CD4-positive, alpha-beta memory T cell (primary cell): ENCODE data around the gene SLC25A29. TPM values are rescaled to one million over a fixed set of nuclear protein-coding genes. Genes with fewer than 3 reads are reported as not detected.

Experiments
- CTCF ChIA-PET: fragments of 350-600 bp; sonication (Branson Sonifier 250); formaldehyde crosslinking; loops from one replicate; lab custom pipeline; 2021; ENCODE audit warnings: inconsistent platforms; ENCODE audit not compliant: partially characterized antibody; lab: Charles Lee
- POLR2A ChIA-PET: fragments of 350-600 bp; sonication (Branson Sonifier 250); formaldehyde crosslinking; loops from one replicate; lab custom pipeline; 2021; ENCODE audit not compliant: partially characterized antibody; lab: Charles Lee
- DNase-seq, 5 donors: peaks; one replicate each; pipeline versions ENCODE4 v3.0.0 to v3.0.0-alpha.2; 2020 to 2022; ENCODE audit warnings: mixed read lengths in 1 of 5
- H3K27ac ChIP-seq: one replicate; pipeline ENCODE4 v1.7.0; 2013; ENCODE audit warnings: low read depth, low read length
- H3K27me3 ChIP-seq: 2 replicates; pipeline ENCODE4 v1.7.0; 2013; ENCODE audit warnings: mild to moderate bottlenecking, low read length, moderate library complexity; ENCODE audit not compliant: insufficient read depth
- H3K36me3 ChIP-seq: 2 replicates; pipeline ENCODE4 v1.7.0; 2013; ENCODE audit warnings: mild to moderate bottlenecking, low read length, moderate library complexity; ENCODE audit not compliant: insufficient read depth
- H3K4me1 ChIP-seq: 2 replicates; pipeline ENCODE4 v1.7.0; 2013; ENCODE audit warnings: mild to moderate bottlenecking, low read length, moderate library complexity; ENCODE audit not compliant: insufficient read depth
- H3K4me3 ChIP-seq, 2 donors: one replicate each; pipeline ENCODE4 v1.7.0; 2013; ENCODE audit warnings: low read length in 2 of 2, mild to moderate bottlenecking in 1 of 2
- H3K9me3 ChIP-seq, 2 donors: one replicate each; pipeline ENCODE4 v1.7.0; 2013; ENCODE audit warnings: low read length in 2 of 2, control low read depth in 1 of 2; ENCODE audit not compliant: control insufficient read depth in 1 of 2
- H3K27ac Mint-ChIP-seq, 7 donors: one replicate each; pipeline ENCODE4 v1.8.0; 2020 to 2021; ENCODE audit warnings: mixed read lengths in 7 of 7, mild to moderate bottlenecking in 6 of 7, inconsistent platforms in 3 of 7, moderate library complexity in 3 of 7
- H3K27me3 Mint-ChIP-seq, 2 donors: one replicate each; pipeline ENCODE4 v1.8.0; 2020 to 2021; ENCODE audit warnings: mixed read lengths in 2 of 2
- H3K36me3 Mint-ChIP-seq, 2 donors: one replicate each; pipeline ENCODE4 v1.8.0; 2020 to 2021; ENCODE audit warnings: mixed read lengths in 2 of 2, inconsistent platforms in 1 of 2, mild to moderate bottlenecking in 1 of 2
- H3K4me1 Mint-ChIP-seq, 4 donors: one replicate each; pipeline ENCODE4 v1.8.0; 2020 to 2021; ENCODE audit warnings: mixed read lengths in 4 of 4, mild to moderate bottlenecking in 1 of 4
- H3K4me3 Mint-ChIP-seq, 8 donors: one replicate each; pipeline ENCODE4 v1.8.0; 2020 to 2021; ENCODE audit warnings: mixed read lengths in 8 of 8, mild to moderate bottlenecking in 7 of 8, moderate library complexity in 6 of 8, inconsistent platforms in 3 of 8
- H3K9me3 Mint-ChIP-seq, 8 donors: one replicate each; pipeline ENCODE4 v1.8.0; 2020 to 2021; ENCODE audit warnings: mixed read lengths in 8 of 8, mild to moderate bottlenecking in 5 of 8, inconsistent platforms in 3 of 8, moderate library complexity in 1 of 8
- intact Hi-C: fragments of 100-400 bp; cut with micrococcal nuclease; formaldehyde crosslinking; loops from one replicate; pipeline ENCODE4 v1.15.1; 2023
- polyA plus RNA-seq, 2 donors: library from polyadenylated mRNA; unstranded; fragments of 300-500 nt; fragmentation: Illumina TruSeq; gene quantifications; one replicate each; pipeline ENCODE4 v1.2.3, GENCODE V29; 2021
- total RNA-seq, 2 experiments: library from RNA; stranded (reverse); gene quantifications; one replicate each; pipeline ENCODE4 v1.2.3, GENCODE V29; 2021

SLC25A29 gene
- total and polyA plus RNA-seq, 4 experiments from 2014 or later = 0.08 to 8.1 (median 4.7) TPM

GRCh38 chr14:100275214-100275613, 31.0 kb downstream of the SLC25A29 start:
- peaks cover 0 to 39% of the 10 kb centered on the region in 2 donors for H3K36me3 Mint-ChIP-seq
- ChIA-PET CTCF (interaction anchor here (5.6 kb wide), 1 partner anchor 10 kb away, joined by 38 read pairs; no protein-coding TSS in a partner anchor), POLR2A (no interaction called here)
- Histone ChIP-seq H3K27me3 (no peaks in the 10 kb centered on the region), H3K4me1 (peaks cover 39% of the 10 kb centered on the region), H3K9me3 (no peaks in the 10 kb centered on the region), H3K4me3 (no peak overlapping the region), H3K27ac (peak overlapping the region; percentile 5), H3K36me3 (peaks cover 26% of the 10 kb centered on the region)
- DNase-seq = no peak
- peak overlapping the region; percentile 17 to 84 (median 66) for H3K27ac Mint-ChIP-seq
- H3K4me3 Mint-ChIP-seq = peak overlapping the region in 5 of 8 donors; percentile 1 to 40 (median 17)
- peaks cover 0 to 2% (median 0%) of the 10 kb centered on the region in 8 donors for H3K9me3 Mint-ChIP-seq
- H3K27me3 Mint-ChIP-seq = no peaks in the 10 kb centered on the region
- peaks cover 41 to 72% (median 56%) of the 10 kb centered on the region in 4 donors for H3K4me1 Mint-ChIP-seq
- intact Hi-C loops = no loop called here

- H3K9me3 Mint-ChIP-seq = peaks cover 0 to 2% (median 0%) of the 10 kb centered on the region in 8 donors
- Histone ChIP-seq H3K36me3 (peaks cover 26% of the 10 kb centered on the region), H3K4me3 (no peak overlapping the region), H3K27ac (no peak overlapping the region), H3K9me3 (no peaks in the 10 kb centered on the region), H3K4me1 (peaks cover 42% of the 10 kb centered on the region), H3K27me3 (no peaks in the 10 kb centered on the region)
- ChIA-PET POLR2A (interaction anchor here (0.6 kb wide), 1 partner anchor 21 kb away, joined by 5 read pairs; no protein-coding TSS in a partner anchor), CTCF (interaction anchor here (0.6 to 5.6 kb wide), 2 partner anchors 10 to 32 kb away, joined by 4 to 38 read pairs; no protein-coding TSS in a partner anchor)
- no peaks in the 10 kb centered on the region for H3K27me3 Mint-ChIP-seq
- intact Hi-C loops = no loop called here
- H3K27ac Mint-ChIP-seq = peak overlapping the region in 5 of 7 donors; percentile 1 to 77 (median 25)
- H3K36me3 Mint-ChIP-seq = peaks cover 0 to 40% of the 10 kb centered on the region in 2 donors
- H3K4me1 Mint-ChIP-seq = peaks cover 40 to 69% (median 54%) of the 10 kb centered on the region in 4 donors
- no peak for DNase-seq
- H3K4me3 Mint-ChIP-seq = peak overlapping the region in 4 of 8 donors; percentile 12 to 61 (median 36)
Observed at GRCh38 chr14:100274250-100274649, 32.0 kb downstream of the SLC25A29 start.

GRCh38 chr14:100271247-100271939, 34.9 kb downstream of the SLC25A29 start:
- ChIA-PET POLR2A (no interaction called here), CTCF (interaction anchor here (0.6 to 5.6 kb wide), 3 partner anchors 13 to 265 kb away, joined by 3 to 38 read pairs (median 3); no protein-coding TSS in a partner anchor)
- Histone ChIP-seq H3K36me3 (peaks cover 19% of the 10 kb centered on the region), H3K27me3 (no peaks in the 10 kb centered on the region), H3K4me3 (no peak overlapping the region), H3K27ac (no peak overlapping the region), H3K9me3 (no peaks in the 10 kb centered on the region), H3K4me1 (peaks cover 61% of the 10 kb centered on the region)
- Mint-ChIP-seq H3K27ac (peak overlapping the region in 1 of 7 donors; percentile 48), H3K27me3 (no peaks in the 10 kb centered on the region), H3K4me3 (no peak overlapping the region), H3K4me1 (peaks cover 45 to 72% (median 61%) of the 10 kb centered on the region in 4 donors), H3K9me3 (no peaks in the 10 kb centered on the region), H3K36me3 (peaks cover 5 to 40% of the 10 kb centered on the region in 2 donors)
- intact Hi-C loops = loop anchor here (1.0 kb wide), 1 partner anchor 106 kb away; no protein-coding TSS in a partner anchor
- peak in 2 of 5 donors; percentile 17 to 20 for DNase-seq

GRCh38 chr14:100268591-100269207, 37.5 kb downstream of the SLC25A29 start:
- DNase-seq = no peak
- H3K9me3 Mint-ChIP-seq = no peaks in the 10 kb centered on the region
- H3K4me1 Mint-ChIP-seq = peaks cover 38 to 71% (median 56%) of the 10 kb centered on the region in 4 donors
- peak overlapping the region in 1 of 8 donors; percentile 21 for H3K4me3 Mint-ChIP-seq
- Histone ChIP-seq H3K27ac (no peak overlapping the region), H3K27me3 (no peaks in the 10 kb centered on the region), H3K36me3 (no peaks in the 10 kb centered on the region), H3K9me3 (no peaks in the 10 kb centered on the region), H3K4me3 (no peak overlapping the region), H3K4me1 (peaks cover 54% of the 10 kb centered on the region)
- H3K36me3 Mint-ChIP-seq = peaks cover 17 to 44% of the 10 kb centered on the region in 2 donors
- intact Hi-C loops = no loop called here
- CTCF ChIA-PET = interaction anchor here (0.6 to 1.5 kb wide), 9 partner anchors 9 to 85 kb away, joined by 3 to 8 read pairs (median 4); no protein-coding TSS in a partner anchor
- H3K27ac Mint-ChIP-seq = peak overlapping the region in 2 of 7 donors; percentile 60 to 77
- POLR2A ChIA-PET = interaction anchor here (0.6 to 1.5 kb wide), 2 partner anchors 16 to 25 kb away, joined by 3 to 4 read pairs; no protein-coding TSS in a partner anchor
- H3K27me3 Mint-ChIP-seq = no peaks in the 10 kb centered on the region

GRCh38 chr14:100267990-100268389, 38.3 kb downstream of the SLC25A29 start:
- Histone ChIP-seq H3K4me1 (peaks cover 57% of the 10 kb centered on the region), H3K4me3 (no peak overlapping the region), H3K27ac (no peak overlapping the region), H3K9me3 (no peaks in the 10 kb centered on the region), H3K36me3 (no peaks in the 10 kb centered on the region), H3K27me3 (no peaks in the 10 kb centered on the region)
- ChIA-PET POLR2A (interaction anchor here (1.5 kb wide), 1 partner anchor 17 kb away, joined by 3 read pairs; no protein-coding TSS in a partner anchor), CTCF (interaction anchor here (1.1 to 2.0 kb wide), 3 partner anchors 9 to 84 kb away, joined by 3 to 6 read pairs (median 4); no protein-coding TSS in a partner anchor)
- Mint-ChIP-seq H3K4me1 (peaks cover 39 to 74% (median 62%) of the 10 kb centered on the region in 4 donors), H3K27ac (peak overlapping the region in 5 of 7 donors; percentile 6 to 82 (median 35)), H3K9me3 (no peaks in the 10 kb centered on the region), H3K27me3 (no peaks in the 10 kb centered on the region), H3K36me3 (peaks cover 23 to 51% of the 10 kb centered on the region in 2 donors), H3K4me3 (peak overlapping the region in 1 of 8 donors; percentile 20)
- DNase-seq = no peak
- intact Hi-C loops = no loop called here

- H3K27me3 Mint-ChIP-seq = no peaks in the 10 kb centered on the region
- no peaks in the 10 kb centered on the region for H3K9me3 ChIP-seq
- no peak overlapping the region for H3K4me3 ChIP-seq
- peak overlapping the region in 1 of 8 donors; percentile 20 for H3K4me3 Mint-ChIP-seq
- H3K36me3 ChIP-seq = no peaks in the 10 kb centered on the region
- intact Hi-C loops = no loop called here
- POLR2A ChIA-PET = no interaction called here
- peaks cover 24 to 53% of the 10 kb centered on the region in 2 donors for H3K36me3 Mint-ChIP-seq
- H3K27ac Mint-ChIP-seq = peak overlapping the region in 5 of 7 donors; percentile 15 to 68 (median 24)
- H3K4me1 Mint-ChIP-seq = peaks cover 53 to 92% (median 77%) of the 10 kb centered on the region in 4 donors
- no peaks in the 10 kb centered on the region for H3K9me3 Mint-ChIP-seq
- no peaks in the 10 kb centered on the region for H3K27me3 ChIP-seq
- DNase-seq = no peak
- H3K27ac ChIP-seq = no peak overlapping the region
- H3K4me1 ChIP-seq = peaks cover 78% of the 10 kb centered on the region
- CTCF ChIA-PET = interaction anchor here (0.8 to 2.1 kb wide), 4 partner anchors 16 to 213 kb away, joined by 3 to 6 read pairs (median 4); no protein-coding TSS in a partner anchor
Observed at GRCh38 chr14:100263141-100263540, 43.1 kb downstream of the SLC25A29 start.
